Stimulated activated CD4-positive, alpha-beta T cell treated with anti-CD3 and anti-CD28 coated beads, Interleukin-15, amount 100 ng/mL, for 48 hours (primary cell): ENCODE measurements around the gene PXT1.
"Not testable (repeated sequence)": the region's sequence is repeated elsewhere in the genome, so short reads cannot be mapped to it uniquely, and the experiment has no call there.

Source experiments
- DNase-seq, 2 donors: peaks; one replicate each; pipeline ENCODE4 v3.0.0-alpha.2; 2020; ENCODE audit warnings: low read depth in 2 of 2

Gene PXT1

DNA sequence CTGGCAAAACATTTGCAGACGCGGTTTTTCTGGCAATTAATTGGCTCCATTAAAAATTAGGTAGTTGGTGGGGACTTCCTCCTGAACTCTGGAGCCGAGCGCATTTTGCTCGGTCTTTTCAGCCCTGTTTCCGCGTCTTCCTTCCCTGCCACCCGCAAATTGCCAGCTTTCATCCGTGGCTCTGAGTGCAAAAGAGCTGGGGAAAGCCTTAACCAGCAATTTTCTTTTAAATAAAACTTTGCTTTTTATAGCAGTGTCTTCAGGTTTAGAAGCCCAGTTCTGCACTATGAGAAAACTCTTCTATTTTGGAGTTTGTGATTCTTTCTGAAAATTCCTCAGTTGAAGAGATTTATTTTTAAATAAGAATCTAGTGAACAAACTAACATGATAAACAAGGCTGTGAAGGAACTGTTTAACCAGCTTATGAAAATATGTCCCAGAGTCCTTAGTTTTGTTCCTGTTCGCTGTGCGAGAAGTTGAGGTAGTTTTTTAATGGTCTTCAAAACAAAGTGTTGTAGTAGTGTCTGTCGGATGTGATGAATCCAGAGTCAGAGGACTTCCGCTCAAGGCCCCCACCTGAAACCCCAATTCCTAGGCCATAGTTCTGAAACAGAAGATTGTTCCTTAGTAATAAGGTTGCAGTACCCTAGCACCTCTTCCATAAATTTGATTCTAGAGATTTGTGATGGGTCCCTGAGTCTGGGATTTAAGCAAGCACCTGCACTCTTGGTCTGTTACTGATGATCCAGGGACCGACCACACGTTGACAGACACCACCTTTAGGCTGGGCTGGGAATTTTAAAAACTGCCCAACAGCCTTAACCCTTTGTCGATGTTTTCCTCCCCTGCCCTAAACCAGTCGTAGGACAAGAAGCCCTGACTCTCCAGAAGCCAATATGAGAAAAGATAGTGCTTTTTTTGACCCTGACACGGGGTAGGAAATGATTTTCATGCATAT lies 1.1 kb upstream of the PXT1 start:
- no peak for DNase-seq

DNA sequence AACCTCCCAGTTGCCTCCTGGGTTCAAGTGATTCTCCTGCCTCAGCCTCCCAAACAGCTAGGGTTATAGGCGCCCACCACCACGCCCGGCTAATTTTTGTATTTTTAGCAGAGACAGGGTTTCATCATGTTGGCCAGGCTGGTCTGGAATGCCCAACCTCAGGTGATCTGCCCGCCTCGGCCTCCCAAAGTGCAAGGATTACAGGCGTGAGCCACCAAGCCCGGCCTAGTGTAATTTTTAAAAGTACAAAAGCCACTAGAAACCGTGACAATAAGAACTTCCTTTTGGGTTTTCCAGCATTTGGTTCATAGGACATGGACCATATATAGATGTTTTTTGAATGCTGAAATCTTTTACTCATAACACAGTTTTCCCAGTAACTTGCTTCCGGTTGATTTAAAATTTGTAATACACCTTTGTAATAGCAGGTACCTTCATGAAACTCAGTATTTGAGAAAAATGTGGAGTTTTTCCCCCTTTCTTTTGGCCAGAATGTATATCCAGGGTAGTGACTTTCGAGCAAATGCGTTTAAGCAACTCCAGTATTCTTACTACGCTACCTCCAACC lies 467 bp downstream of the PXT1 start:
- no peak for DNase-seq

DNA sequence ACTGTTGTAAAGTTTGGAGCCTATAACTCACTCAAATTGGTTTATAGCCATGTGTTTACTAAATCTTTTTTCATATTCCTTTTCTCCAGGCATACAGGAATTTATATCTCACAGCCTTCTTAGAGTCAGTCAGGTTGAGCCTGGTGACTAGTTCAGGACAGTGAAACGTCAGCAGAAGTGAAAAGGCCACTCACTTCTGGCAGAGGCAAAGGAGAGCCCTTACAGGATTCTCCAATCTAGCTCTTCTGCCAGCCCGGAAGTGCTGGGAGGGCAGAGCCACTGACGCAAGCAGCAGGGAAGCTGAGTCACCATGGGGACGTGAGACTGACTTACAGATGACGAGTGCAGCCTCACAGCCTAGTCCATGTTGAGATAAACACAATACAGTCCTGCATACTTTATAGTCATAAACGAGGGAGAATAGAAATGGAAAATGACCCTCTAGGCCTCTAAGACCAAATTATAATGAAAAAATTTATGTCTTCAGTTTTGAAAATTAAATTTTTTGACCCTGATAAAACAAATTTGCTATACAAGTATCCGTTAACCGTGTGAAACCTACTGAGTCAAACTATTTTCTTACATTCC lies 1.3 kb downstream of the PXT1 start:
- DNase-seq: peak; percentile 85 to 86

DNA sequence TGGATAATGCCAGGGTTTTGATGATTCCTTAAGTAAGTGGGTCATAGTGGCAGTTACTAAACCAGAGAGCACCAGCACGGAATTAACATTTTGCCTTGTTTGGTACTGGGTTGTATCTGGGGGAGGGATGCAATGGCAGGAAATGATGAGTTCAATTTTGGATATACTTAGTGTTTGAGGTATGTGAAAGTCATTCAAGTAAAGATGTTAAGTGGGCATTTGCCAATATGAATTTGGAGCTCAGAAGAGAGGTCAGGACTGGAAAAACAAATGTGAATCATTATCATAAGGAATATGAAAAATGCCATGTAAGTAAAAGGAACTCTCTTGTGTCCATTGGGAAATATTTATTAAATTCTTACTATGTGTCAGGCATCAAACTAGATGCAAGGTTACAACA lies 6.2 kb downstream of the PXT1 start:
- no peak for DNase-seq

DNA sequence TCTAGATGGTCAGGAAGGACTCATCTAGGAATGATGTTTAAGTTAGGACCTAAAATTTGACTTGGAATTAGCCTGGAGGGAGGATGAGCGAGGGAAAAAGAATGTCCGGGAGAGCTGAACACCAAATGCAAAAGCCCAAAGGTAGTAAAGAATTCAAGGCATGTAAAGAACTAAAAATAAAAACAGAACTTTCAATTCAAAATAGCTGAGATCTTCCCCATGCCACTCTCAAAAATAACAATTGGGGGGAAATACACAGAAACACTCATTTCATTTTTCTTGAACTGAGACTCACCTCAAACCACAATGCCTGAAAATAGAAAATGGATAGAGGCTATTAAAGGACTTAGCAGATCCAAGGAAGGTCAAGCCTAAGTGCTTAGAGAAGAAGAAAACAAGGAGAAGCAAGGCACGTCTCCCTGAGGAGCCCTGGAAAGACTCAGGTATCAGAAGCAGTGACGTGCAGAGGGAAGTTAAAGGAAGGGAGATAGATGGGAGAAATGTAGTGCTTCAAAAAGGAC lies 10.4 kb downstream of the PXT1 start:
- DNase-seq: no peak

DNA sequence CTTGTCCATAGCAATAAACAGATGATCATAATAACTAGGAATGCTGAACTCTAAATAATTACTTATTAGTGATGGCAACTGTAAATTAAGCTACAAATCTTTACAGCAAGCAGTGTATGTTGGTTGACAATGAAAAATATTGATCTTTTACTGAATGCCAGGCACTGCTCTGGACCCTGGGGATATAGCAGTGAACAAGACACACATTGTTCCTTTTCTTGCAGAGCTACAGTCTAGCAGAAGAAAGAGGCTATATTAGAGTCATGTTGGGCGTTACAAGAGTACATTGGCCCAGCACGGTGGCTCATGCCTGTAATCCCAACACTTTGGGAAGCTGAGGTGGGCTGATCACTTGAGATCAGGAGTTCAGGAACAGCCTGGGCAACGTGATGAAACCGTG lies 11.5 kb downstream of the PXT1 start:
- no peak for DNase-seq

DNA sequence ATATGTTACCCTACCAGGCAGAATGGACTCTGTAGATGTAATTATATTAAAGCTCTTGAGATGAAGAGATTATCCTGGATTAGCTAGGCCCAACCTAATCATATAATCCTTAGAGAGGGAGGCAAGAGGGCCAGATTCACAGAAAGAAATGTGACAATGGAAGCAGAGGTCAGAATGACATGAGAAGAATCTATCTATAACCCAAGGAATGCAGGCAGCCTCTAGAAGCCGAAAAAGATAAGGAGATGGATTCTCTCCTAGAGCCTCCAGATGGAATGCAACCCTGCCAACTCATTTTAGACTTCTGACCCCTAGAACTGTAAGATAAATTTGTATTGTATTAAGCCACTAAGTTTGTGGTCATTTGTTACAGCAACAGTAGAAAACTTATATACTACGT lies 12.3 kb downstream of the PXT1 start:
- no peak for DNase-seq

DNA sequence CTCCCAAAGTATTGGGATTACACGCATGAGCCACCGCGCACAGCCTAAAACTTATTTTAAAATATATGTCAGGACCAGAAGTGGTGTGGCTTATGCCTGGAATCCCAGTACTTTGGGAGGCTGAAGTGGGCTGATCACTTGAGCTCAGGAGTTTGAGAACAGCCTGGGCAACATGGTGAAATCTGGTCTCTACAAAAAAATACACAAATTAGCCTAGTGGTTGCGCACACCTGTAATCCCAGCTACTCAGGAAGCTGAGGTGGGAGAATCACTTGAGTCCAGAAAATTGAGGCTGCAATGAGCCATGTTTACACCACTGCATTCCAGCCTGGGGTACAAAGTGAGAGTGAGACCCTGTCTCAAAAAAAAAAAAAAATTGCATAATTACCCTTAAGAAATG lies 13.7 kb downstream of the PXT1 start:
- DNase-seq: no peak

DNA sequence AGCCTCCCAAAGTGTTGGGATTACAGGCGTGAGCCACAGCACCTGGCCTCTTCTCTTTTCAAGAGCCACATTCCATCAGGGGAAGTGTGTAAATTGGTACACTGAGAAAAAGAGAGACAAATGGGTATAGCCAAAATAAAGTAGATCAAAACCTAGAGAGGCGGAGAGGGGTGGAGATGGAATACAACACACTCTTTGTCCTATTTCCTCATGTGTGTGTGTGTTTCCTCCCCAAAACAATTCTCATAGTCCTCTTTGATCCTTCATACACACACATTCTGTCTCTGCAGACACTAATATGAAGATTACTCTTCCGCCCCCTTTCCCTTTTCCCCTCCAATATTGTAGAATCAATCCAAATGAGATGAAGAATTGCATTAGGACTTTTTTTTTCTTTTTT lies 16.0 kb downstream of the PXT1 start:
- no peak for DNase-seq

DNA sequence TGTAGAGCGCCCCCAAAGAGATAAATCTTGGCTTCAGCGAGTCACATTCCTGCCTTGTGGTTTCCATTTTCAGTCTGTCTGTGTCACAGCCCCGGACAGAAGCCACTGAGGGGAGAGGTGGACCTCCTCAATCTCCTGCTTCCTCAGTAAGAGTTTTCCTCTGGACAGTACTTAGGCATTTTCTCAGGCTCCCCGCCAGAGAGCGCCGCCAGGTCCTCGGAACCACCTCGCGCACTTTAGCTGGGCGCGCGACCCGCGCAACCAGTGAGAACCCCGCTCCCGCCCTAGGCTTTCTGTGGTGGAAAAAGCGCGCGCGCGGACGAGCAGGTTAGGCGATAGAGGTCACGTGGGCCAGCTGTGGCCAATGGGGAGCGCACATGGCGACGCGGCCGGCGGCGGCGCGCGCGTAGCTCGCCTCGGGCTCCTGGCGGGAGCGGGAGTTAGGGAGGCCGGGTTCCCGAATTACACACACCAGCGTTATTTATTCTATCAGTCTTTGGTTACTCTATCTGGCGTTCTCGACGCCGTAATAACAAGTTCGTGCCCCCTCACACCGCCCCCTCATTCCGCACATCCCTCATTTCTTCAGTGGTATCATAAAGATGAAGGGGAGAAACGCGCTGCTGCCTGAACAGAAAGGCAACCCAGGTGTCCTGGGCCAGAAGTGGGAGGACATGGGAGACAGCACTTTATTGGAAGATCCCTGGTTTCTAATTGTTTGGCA lies 19.4 kb downstream of the PXT1 start:
- DNase-seq: peak; percentile 95 to 98

DNA sequence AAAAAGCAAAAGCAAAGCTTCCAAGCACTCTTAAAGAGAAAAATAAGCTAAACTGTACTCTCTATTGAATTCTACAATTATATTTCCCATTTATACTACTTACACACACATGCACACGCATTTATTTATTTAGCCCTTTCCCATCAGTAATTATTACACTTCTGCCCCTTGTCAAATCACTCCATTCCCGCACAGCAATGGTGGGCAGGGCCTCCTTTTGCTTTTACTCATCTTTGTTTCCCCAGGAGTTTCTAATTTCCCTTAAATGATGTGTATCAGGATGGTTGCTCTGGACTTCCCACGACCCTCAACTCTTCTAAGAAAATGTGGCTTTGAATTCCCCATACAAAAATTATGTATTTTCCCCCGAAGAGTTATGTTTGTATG lies 19.9 kb downstream of the PXT1 start:
- no peak for DNase-seq

DNA sequence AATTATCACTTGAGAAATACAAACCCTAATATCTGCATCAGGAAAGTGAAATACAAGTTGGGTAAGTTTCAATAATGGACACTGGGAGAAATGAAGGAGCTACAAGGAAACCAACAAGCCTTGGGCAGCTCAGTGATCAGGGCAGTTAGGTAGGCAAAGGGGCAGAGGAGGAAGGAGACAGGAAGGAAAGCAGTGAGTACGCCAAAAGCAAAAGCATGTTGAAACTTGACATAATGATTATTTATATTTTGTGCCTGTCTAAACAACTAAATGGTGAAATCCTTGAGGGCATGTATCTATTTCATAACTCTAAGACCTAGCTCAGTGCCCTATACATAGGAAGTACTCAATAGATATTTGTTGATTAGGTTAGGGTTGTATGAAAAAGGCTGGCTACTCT lies 23.3 kb downstream of the PXT1 start:
- no peak for DNase-seq

DNA sequence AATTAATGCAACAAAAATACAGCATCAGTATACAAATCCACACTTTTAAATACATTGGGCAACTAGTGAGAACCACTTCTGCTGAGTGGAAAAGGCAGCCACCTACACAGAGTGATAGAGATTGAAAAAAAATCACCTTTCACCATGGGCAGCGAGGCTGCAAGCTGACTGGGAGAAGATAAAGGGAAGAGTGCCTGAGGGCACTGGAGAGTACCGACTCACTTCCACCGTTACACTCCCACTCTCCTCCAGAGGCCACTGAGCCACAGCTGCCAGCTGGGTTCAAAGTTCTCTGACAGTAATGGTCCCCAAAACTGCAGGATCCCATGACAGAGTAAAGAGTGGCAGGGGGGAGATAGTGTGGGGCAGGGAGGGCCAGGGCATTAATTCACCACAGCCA lies 24.1 kb downstream of the PXT1 start:
- no peak for DNase-seq

DNA sequence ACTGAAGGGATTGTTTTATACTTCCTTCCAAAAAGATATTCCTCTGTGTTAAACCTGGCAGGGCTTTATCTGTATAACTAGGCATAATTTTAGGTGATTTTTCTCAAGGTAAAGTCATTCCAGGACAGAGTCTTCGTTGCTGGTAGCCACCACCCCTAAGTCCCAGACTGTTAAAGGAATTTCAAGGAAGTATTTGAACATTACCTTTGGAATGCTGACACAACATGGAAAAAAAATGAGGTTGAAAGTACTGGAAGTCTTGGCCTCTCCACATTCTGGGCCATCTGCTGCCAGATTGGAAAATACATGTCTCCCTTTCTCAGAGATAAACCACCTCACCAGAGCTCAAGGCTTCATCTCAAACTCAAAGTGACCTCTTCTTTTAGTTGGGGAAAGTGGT lies 28.2 kb downstream of the PXT1 start:
- no peak for DNase-seq

DNA sequence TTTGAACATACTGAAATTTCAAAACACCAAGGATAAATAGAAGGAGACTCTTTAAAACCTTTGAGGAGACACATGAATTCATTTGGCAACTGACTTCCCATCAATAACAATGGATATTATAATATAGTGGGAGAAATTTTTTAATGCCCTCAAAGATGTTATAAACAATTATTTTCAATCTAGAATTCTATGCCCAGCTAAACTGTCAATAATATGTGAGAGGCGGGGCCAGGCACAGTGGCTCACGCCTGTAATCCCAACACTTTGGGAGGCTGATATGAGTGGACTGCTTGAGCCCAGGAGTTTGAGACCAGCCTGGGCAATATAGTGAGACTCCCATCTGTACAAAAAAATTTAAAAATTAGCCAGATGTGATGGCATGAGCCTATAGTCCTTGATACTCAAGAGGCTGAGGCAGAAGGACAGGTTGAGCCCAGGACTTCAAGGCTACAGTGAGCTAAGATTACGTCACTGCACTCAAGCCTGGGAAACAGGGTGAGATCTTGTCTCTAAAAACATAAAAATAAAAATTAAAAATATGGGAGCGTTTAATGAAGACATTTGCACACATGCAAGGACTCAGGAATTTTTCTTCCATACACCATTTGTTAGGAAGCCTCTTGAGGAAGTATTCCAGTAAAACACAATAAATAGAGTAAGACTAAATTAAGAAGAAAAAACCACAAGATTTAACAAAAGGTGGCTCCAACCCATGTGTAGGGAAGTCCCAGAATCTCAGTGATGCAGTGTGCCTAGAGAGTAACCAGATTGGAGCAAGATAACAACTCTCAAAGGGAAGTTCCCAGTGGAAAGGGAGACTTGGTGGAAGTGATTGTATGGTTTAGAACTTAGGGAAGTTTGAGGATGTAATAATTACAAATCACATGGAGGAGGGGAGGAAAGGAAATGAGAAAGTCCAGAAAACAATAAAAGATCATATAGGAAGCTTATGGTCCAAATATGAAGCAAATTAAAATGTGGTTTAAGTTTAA lies 28.9 kb downstream of the PXT1 start:
- no peak for DNase-seq

DNA sequence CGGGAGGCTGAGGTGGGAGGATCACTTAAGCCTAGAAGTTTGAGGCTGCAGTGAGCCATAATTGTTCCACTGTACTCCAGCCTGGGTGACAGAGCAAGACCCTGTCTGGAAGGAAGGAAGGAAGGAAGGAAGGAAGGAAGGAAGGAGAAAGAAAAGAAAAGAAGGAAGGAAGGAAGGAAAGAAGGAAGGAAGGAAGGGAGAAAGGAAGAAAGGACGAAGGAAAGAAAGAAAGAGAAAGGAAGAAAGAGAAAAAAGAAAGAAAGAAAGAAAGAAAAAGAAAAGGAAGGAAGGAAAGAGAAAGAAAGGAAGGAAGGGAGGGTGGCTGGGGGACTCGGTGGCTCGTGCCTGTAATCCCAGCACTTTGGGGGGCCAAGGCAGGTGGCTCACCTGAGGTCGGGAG lies 32.9 kb downstream of the PXT1 start:
- DNase-seq: not testable (repeated sequence)

DNA sequence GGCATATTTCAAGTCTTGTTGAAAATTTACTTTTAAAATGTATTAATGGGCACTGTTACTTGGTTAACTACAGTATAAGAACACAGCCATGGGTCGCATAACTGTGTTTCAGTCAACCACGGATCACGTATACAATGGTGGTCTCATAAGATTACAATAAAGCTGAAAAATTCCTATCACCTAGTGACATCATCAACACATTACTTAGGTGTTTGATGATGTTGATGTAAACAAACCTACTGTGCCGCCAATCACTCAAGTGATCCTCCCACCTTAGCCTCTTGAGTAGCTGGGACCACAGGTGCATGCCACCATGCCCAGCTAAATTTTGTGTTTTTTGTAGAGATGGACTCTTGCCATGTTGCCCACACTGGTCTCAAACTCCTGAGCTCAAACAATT lies 38.5 kb downstream of the PXT1 start:
- DNase-seq: no peak

DNA sequence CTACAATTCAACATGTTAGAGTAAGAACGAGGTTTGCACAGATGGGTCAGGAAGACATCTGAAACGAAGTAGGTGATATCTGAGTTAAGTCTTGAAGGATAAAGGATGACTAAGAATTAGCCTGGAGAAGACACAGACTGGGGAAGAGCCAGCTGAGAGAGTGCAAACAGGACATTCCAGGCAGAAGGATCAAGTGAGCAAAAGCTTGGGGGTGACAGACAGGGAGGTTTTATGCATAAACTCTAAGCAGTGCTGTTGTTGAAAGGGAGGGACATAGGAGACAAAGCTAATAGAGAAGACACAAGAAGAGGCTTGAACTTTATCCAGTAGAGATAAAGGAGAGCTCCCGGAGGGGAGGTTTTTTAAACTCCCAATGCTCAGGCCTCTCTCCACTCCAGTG lies 40.2 kb downstream of the PXT1 start:
- no peak for DNase-seq

DNA sequence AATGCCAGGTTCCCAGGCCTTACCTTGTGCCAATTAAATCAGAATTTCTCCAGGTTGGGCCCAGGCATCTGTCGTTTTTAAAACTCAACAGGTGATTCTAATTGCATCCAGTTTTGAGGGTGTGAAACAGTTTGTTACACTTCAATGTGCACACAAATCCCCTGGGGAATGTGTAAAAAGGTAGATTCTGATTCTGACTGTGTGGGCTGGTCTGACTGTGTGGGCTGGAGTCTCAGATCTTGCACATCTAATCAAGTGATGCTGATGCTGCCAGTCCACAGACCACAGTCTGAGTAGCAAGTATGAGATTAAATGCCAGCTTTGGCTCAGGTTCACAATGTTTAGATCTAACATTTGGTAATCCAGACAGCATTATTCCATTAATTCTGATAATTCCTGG lies 42.7 kb downstream of the PXT1 start:
- DNase-seq: no peak

DNA sequence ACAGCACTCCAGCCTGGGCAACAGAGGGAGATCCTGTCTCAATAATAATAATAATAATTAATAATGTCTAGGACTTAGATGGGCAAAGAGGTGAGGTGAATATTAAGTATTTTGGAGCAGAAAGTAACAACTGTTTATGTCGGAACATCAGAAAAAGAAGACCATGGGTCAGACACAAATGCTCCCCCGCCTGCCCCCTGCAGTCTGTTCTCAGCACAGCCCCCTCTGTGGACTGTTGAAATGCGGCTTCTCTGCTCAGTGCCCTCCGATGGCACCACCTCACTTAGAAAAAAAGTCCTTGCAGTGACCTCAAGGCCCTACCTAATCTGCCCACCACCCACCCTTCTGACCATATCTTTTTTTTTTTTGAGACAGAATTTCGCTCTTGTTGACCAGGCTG lies 50.0 kb downstream of the PXT1 start:
- DNase-seq: no peak

DNA sequence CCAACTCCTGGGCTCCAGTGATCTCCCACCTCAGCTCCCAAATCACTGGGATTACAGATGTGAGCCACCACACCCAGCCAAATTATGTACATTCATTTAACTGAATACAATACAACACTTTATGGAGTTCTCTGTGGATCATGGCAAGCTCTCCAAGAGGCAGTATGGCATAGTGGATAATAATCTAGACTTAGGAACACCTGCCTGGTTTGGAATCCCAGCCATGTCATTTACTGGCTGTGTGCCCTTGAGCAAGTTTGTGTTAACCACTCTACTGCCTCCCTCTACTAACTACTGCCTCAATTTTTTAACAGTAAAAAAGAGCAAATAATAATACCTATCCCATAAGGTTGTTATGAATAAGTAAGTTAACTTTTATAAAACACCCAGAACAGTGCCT lies 53.3 kb downstream of the PXT1 start:
- no peak for DNase-seq
